Measurements from ENCODE around the gene FKBP7.

The FKBP7 gene

DNA sequence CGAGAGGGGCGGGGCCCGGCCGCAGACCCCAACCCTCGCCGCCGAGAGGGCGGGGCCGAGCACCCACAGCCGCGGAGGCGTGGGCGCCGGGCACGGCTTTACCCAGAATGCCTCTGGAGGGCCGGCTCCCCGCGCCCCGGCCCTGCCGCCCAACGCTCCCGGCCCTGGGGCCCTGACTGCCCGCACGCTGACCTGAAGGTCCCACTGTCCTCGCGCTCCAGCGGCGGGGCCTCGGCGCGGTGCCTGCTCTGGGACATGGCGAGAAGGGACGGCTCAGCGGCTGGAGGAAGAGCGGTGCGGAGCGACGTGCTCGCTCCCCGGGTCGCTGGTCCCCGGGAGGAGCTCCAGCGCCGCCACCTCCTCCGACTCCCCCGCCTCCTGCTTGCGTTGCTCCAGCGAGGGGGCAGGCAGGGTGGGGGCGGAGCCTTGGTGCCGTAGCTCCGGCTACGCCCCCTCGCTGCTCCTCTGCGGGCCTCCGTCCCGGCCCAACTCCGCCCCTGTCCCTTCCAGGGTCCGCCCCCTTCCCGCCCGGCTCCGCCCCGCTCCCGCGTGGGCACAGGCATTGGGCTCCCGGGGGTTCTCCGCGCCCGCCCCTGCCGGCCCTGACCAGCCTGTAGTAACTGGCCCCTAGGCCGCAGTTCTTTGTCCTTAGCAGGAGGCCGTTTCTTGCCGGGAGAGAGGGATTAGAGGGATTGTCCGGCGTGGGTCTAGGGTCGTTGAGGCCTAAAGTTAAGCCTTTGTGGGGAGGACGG is 27.4 kb downstream of the FKBP7 start, which contains the start of the genes PJVK and PRKRA:
Gene PJVK (plus strand): TSS at position 605 of the 752 bp plus-strand sequence. CDS start 2,032 bp downstream, outside the sequence.
Gene PRKRA (minus strand): TSS at position 402 of the 752 bp plus-strand sequence. CDS start 145 bp downstream, at position 257.
- TF ChIP-seq, protein P1, sequence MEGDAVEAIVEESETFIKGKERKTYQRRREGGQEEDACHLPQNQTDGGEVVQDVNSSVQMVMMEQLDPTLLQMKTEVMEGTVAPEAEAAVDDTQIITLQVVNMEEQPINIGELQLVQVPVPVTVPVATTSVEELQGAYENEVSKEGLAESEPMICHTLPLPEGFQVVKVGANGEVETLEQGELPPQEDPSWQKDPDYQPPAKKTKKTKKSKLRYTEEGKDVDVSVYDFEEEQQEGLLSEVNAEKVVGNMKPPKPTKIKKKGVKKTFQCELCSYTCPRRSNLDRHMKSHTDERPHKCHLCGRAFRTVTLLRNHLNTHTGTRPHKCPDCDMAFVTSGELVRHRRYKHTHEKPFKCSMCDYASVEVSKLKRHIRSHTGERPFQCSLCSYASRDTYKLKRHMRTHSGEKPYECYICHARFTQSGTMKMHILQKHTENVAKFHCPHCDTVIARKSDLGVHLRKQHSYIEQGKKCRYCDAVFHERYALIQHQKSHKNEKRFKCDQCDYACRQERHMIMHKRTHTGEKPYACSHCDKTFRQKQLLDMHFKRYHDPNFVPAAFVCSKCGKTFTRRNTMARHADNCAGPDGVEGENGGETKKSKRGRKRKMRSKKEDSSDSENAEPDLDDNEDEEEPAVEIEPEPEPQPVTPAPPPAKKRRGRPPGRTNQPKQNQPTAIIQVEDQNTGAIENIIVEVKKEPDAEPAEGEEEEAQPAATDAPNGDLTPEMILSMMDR (IDR thresholded peaks at IDR 0.05): no peak

- TF ChIP-seq, protein P1 (IDR thresholded peaks at IDR 0.05): no peak
Observed at GRCh38 chr2:178450524-178450773, 28.0 kb downstream of the FKBP7 start.

- TF ChIP-seq, protein P1 (IDR thresholded peaks at IDR 0.05): no peak
Observed at GRCh38 chr2:178449700-178450523, 28.5 kb downstream of the FKBP7 start.

DNA sequence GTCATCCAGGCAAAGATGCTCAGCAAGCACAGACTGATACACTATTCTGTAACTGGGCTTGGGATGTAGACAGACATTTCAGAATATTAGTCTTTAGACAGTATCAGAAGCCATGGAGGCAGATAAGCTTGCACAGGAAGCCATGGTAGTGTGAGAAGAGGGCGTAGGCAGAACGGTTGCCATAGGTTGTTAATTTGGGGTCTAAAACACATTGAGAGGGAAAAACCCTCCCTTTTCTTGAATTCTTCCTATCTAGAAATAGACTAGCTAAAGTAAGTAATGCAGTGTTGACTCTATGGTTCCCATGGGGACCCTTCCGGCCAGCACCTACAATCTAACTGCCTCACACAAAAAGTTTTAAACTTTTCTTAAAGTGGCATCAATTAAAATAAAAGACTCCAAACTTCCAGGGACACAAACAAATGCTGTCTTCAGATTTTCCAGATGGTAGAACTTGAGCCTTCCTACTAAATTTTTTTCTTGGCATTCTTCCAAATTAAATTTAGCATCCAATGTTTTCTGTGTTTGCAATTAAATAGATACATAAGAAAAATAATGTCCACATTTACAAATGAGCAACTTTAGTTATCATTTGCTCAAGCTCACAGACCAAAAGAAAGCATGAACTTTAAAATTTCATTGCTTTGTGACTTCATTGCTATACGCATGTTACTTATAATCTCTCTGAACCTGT is 29.3 kb downstream of the FKBP7 start:
- TF ChIP-seq, protein P1 (IDR thresholded peaks at IDR 0.05): no peak

- TF ChIP-seq, protein P1 (IDR thresholded peaks at IDR 0.05): no peak
Observed at GRCh38 chr2:178441426-178441825, 37.0 kb downstream of the FKBP7 start.

DNA sequence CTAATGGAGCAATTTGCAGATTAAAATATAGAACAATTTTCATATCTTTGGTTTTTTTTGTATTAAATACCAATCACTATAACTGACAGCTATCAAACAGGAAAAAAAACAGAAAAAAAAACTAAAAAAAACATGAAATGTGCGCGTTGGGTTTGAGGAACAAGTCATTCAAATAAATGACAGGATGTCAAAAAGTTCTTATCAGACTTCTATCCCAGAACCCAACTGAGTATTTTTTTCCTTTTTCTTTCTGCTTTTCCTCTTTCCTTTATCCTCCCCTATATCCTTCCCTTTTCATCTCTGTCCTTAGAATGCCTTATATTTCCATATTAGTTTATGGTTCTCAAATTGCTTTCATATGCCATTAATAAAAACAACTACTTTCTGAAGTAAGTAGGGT is 41.7 kb downstream of the FKBP7 start:
- TF ChIP-seq, protein P1 (IDR thresholded peaks at IDR 0.05): no peak

DNA sequence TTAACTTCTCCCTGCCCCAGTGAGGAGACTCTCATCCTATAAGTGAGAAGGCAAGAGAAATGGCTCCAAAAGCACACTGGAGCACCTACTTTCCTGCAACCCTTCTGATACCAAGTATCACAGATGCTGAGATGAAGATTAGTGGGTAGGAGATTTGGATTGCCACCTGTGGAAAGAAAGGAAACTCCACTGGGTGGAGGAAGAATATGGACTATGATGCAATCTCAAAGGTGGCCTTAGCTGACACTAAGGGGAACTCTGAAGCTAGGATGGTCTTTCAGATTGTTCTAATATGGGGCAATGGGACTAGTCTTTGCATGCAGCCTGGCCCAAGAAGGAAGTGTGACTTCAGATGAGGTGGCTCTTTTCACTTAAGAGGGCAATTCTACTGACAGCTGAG is 49.1 kb downstream of the FKBP7 start:
- TF ChIP-seq, protein P1 (IDR thresholded peaks at IDR 0.05): no peak

All from LNCAP (cell line).